Stimulated activated CD4-positive, alpha-beta T cell treated with anti-CD3 and anti-CD28 coated beads, Interleukin-2, amount 100 ng/mL, for 4 hours (primary cell): ENCODE results near the gene FADS3.

ENCODE experiments used
- DNase-seq: peaks from one replicate; pipeline ENCODE4 v3.0.0-alpha.2; 2020; ENCODE audit warnings: low read depth

Gene FADS3

GRCh38 chr11:61834278-61835048 lies 56.9 kb downstream of the FADS3 start:
- no peak for DNase-seq

GRCh38 chr11:61833926-61834277 lies 57.4 kb downstream of the FADS3 start:
- DNase-seq, result no peak

- no peak for DNase-seq
Observed at GRCh38 chr11:61833471-61833870, 57.9 kb downstream of the FADS3 start.

DNA sequence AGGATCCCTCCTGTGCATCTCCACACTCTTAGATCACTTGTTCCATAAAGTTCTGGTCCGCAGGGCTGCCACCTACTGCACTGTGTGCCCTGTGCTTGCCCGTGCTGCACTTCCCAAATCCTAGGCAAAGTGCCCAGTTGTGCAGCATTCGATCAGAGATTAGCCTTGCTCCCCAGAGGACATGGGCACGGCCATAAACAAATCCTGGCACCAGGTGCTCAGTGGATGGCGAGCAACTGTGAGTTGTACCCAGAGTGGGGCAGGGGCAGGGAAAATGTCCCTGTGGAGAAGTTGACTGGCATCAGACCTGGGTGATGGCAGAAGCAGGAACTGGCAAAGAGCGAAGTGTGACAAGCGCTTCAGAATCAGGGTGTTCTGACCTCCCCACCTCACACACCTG lies 58.6 kb downstream of the FADS3 start:
- DNase-seq, result no peak

- DNase-seq, result no peak
Observed at GRCh38 chr11:61832207-61832606, 59.1 kb downstream of the FADS3 start.

GRCh38 chr11:61830237-61831105 lies 60.9 kb downstream of the FADS3 start:
- no peak for DNase-seq

DNA sequence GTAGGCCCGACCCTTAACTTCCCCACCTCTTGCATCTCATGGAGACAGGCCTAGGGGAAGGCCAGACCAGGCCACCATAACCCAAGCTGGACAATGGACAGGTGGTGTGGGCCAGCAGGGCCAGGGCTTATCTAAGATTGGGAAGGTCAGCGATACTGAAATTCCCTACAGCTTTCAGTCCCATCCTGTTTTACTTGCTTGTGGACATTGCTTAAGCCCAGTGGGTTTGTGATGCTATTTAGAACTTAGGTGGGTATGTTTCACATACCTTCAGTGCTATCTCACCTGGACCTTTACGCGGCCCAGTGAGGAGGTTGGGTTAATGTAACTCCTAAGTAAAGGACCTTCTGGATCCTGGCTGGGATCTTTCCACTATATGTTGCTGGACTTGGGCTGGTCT lies 61.5 kb downstream of the FADS3 start:
- no peak for DNase-seq

- DNase-seq, result no peak
Observed at GRCh38 chr11:61828629-61829407, 62.5 kb downstream of the FADS3 start.

- no peak for DNase-seq
Observed at GRCh38 chr11:61828379-61828628, 63.0 kb downstream of the FADS3 start.

DNA sequence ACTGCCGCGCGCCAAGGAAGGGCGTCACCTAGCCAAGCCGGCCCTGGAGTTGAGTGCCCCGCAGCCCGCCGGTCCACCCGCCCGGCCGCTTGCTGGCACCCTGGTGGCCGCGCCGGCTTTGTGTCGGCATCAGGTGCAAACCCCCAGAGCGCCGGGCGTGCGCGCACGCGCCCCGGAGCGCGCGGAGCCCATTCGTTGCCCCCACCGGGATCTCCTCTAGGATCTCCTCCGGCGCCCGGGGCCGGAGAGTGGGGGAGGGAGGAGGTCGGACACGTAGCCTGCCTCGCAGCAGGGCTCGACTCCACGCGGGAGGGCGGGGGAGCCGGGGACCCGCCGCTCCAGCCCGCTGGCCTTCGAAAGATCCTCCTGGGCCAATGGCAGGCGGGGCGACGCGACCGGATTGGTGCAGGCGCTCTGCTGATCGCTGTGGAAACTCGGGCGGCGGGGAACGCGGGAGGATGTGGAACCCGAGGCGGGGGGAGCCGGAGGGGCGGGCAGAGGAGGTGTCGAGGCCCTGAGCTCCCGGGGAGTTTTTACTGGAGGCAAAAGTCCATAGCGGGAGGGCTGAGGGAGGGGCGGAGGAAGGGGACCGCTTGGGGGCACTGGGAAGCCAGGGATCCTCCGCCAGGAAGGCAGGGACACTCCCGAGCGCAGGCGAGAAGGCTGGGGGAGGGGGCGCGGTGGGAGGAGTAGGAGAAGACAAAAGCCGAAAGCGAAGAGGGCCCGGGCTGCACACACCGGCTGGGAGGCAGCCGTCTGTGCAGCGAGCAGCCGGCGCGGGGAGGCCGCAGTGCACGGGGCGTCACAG lies 63.6 kb downstream of the FADS3 start, which contains the start of gene FADS2:
FADS2 (plus strand) TSS at position 730 of the 808 bp plus-strand sequence. CDS start 91 bp downstream, outside the sequence.
- DNase-seq, result peak; percentile 39

- no peak for DNase-seq
Observed at GRCh38 chr11:61826930-61827570, 64.3 kb downstream of the FADS3 start.
